Measurements from ENCODE around the gene NOL3.

Gene NOL3

GRCh38 chr16:67190041-67190440 lies 19.7 kb downstream of the NOL3 start, which contains the start of gene EXOC3L1:
TSS of gene EXOC3L1 (minus strand) at chr16:67190136. CDS start at chr16:67189676, 460 bp downstream.
- Histone ChIP-seq H3K27ac (ENCODE audit: low read length) (no peak within 1 kb of the TSS), H3K4me1 (ENCODE audit: control insufficient read depth, insufficient read depth, low read length) (peaks cover 37% of the 10 kb centered on the region), H3K9ac (ENCODE audit: low read length in 2 of 2) (peak within 1 kb of the TSS in 1 of 2 donors; percentile 21), H3K36me3 (ENCODE audit: control insufficient read depth in 2 of 2, insufficient read depth in 2 of 2, low read length in 2 of 2) (peaks cover 7 to 15% of the 10 kb centered on the region in 2 donors), H3K9me3 (ENCODE audit: control insufficient read depth in 2 of 2, low read length in 2 of 2) (no peaks in the 10 kb centered on the region), H3K4me3 (ENCODE audit: low read length in 2 of 2) (no peak within 1 kb of the TSS), H3K27me3 (ENCODE audit: control insufficient read depth in 1 of 2, insufficient read depth in 2 of 2, low read length in 2 of 2) (no peaks in the 10 kb centered on the region)

- no peaks in the 10 kb centered on the region for H3K27me3 ChIP-seq (ENCODE audit: control insufficient read depth in 1 of 2, insufficient read depth in 2 of 2, low read length in 2 of 2)
- no peak overlapping the region for H3K27ac ChIP-seq (ENCODE audit: low read length)
- H3K9ac ChIP-seq (ENCODE audit: low read length in 2 of 2): peak overlapping the region in 1 of 2 donors; percentile 21
- H3K4me3 ChIP-seq (ENCODE audit: low read length in 2 of 2): no peak overlapping the region
- no peaks in the 10 kb centered on the region for H3K9me3 ChIP-seq (ENCODE audit: control insufficient read depth in 2 of 2, low read length in 2 of 2)
- peaks cover 30% of the 10 kb centered on the region for H3K4me1 ChIP-seq (ENCODE audit: control insufficient read depth, insufficient read depth, low read length)
- H3K36me3 ChIP-seq (ENCODE audit: control insufficient read depth in 2 of 2, insufficient read depth in 2 of 2, low read length in 2 of 2): peaks cover 14 to 21% of the 10 kb centered on the region in 2 donors
These were observed 20.4 kb downstream of the NOL3 start for GRCh38 chr16:67190448-67191399.

- H3K27me3 ChIP-seq (ENCODE audit: control insufficient read depth in 1 of 2, insufficient read depth in 2 of 2, low read length in 2 of 2): no peaks in the 10 kb centered on the region
- no peak overlapping the region for H3K27ac ChIP-seq (ENCODE audit: low read length)
- peak overlapping the region in 1 of 2 donors; percentile 99 for H3K9ac ChIP-seq (ENCODE audit: low read length in 2 of 2)
- H3K4me3 ChIP-seq (ENCODE audit: low read length in 2 of 2): peak overlapping the region; percentile 49 to 97
- peaks cover 21 to 29% of the 10 kb centered on the region in 2 donors for H3K36me3 ChIP-seq (ENCODE audit: control insufficient read depth in 2 of 2, insufficient read depth in 2 of 2, low read length in 2 of 2)
- peaks cover 27% of the 10 kb centered on the region for H3K4me1 ChIP-seq (ENCODE audit: control insufficient read depth, insufficient read depth, low read length)
- no peaks in the 10 kb centered on the region for H3K9me3 ChIP-seq (ENCODE audit: control insufficient read depth in 2 of 2, low read length in 2 of 2)
These were observed 21.2 kb downstream of the NOL3 start for GRCh38 chr16:67191411-67191994.

- no peaks in the 10 kb centered on the region for H3K27me3 ChIP-seq (ENCODE audit: control insufficient read depth in 1 of 2, insufficient read depth in 2 of 2, low read length in 2 of 2)
- peaks cover 27% of the 10 kb centered on the region for H3K4me1 ChIP-seq (ENCODE audit: control insufficient read depth, insufficient read depth, low read length)
- H3K27ac ChIP-seq (ENCODE audit: low read length): peak within 1 kb of the TSS; percentile 55
- peaks cover 28 to 35% of the 10 kb centered on the region in 2 donors for H3K36me3 ChIP-seq (ENCODE audit: control insufficient read depth in 2 of 2, insufficient read depth in 2 of 2, low read length in 2 of 2)
- no peaks in the 10 kb centered on the region for H3K9me3 ChIP-seq (ENCODE audit: control insufficient read depth in 2 of 2, low read length in 2 of 2)
- peak within 1 kb of the TSS; percentile 97 to 100 for H3K4me3 ChIP-seq (ENCODE audit: low read length in 2 of 2)
- H3K9ac ChIP-seq (ENCODE audit: low read length in 2 of 2): peak within 1 kb of the TSS; percentile 96 to 99
These were observed 21.8 kb downstream of the NOL3 start, which contains the start of gene E2F4 for GRCh38 chr16:67191995-67192681. TSS of gene E2F4 (plus strand) at chr16:67192155. CDS start at chr16:67192228, 73 bp downstream.

- Histone ChIP-seq H3K9me3 (ENCODE audit: control insufficient read depth in 2 of 2, low read length in 2 of 2) (no peaks in the 10 kb centered on the region), H3K27me3 (ENCODE audit: control insufficient read depth in 1 of 2, insufficient read depth in 2 of 2, low read length in 2 of 2) (no peaks in the 10 kb centered on the region), H3K4me3 (ENCODE audit: low read length in 2 of 2) (peak overlapping the region; percentile 97 to 100), H3K4me1 (ENCODE audit: control insufficient read depth, insufficient read depth, low read length) (peaks cover 27% of the 10 kb centered on the region), H3K36me3 (ENCODE audit: control insufficient read depth in 2 of 2, insufficient read depth in 2 of 2, low read length in 2 of 2) (peaks cover 35 to 41% of the 10 kb centered on the region in 2 donors), H3K27ac (ENCODE audit: low read length) (peak overlapping the region; percentile 55), H3K9ac (ENCODE audit: low read length in 2 of 2) (peak overlapping the region; percentile 96 to 99)
These were observed 22.5 kb downstream of the NOL3 start for GRCh38 chr16:67192781-67193361.

- Histone ChIP-seq H3K4me3 (ENCODE audit: low read length in 2 of 2) (peak overlapping the region; percentile 97 to 100), H3K4me1 (ENCODE audit: control insufficient read depth, insufficient read depth, low read length) (peaks cover 33% of the 10 kb centered on the region), H3K36me3 (ENCODE audit: control insufficient read depth in 2 of 2, insufficient read depth in 2 of 2, low read length in 2 of 2) (peaks cover 40 to 41% of the 10 kb centered on the region in 2 donors), H3K27ac (ENCODE audit: low read length) (no peak overlapping the region), H3K9ac (ENCODE audit: low read length in 2 of 2) (peak overlapping the region; percentile 47 to 99), H3K27me3 (ENCODE audit: control insufficient read depth in 1 of 2, insufficient read depth in 2 of 2, low read length in 2 of 2) (no peaks in the 10 kb centered on the region), H3K9me3 (ENCODE audit: control insufficient read depth in 2 of 2, low read length in 2 of 2) (no peaks in the 10 kb centered on the region)
These were observed 23.2 kb downstream of the NOL3 start for GRCh38 chr16:67193536-67193935.

- Histone ChIP-seq H3K27me3 (ENCODE audit: control insufficient read depth in 1 of 2, insufficient read depth in 2 of 2, low read length in 2 of 2) (no peaks in the 10 kb centered on the region), H3K4me1 (ENCODE audit: control insufficient read depth, insufficient read depth, low read length) (peaks cover 36% of the 10 kb centered on the region), H3K9me3 (ENCODE audit: control insufficient read depth in 2 of 2, low read length in 2 of 2) (no peaks in the 10 kb centered on the region), H3K27ac (ENCODE audit: low read length) (no peak overlapping the region), H3K36me3 (ENCODE audit: control insufficient read depth in 2 of 2, insufficient read depth in 2 of 2, low read length in 2 of 2) (peaks cover 40 to 41% of the 10 kb centered on the region in 2 donors), H3K4me3 (ENCODE audit: low read length in 2 of 2) (no peak overlapping the region), H3K9ac (ENCODE audit: low read length in 2 of 2) (peak overlapping the region in 1 of 2 donors; percentile 47)
These were observed 23.9 kb downstream of the NOL3 start for GRCh38 chr16:67194260-67194659.

GRCh38 chr16:67195676-67196075 lies 25.3 kb downstream of the NOL3 start:
- no peaks in the 10 kb centered on the region for H3K27me3 ChIP-seq (ENCODE audit: control insufficient read depth in 1 of 2, insufficient read depth in 2 of 2, low read length in 2 of 2)
- no peak overlapping the region for H3K4me3 ChIP-seq (ENCODE audit: low read length in 2 of 2)
- H3K9ac ChIP-seq (ENCODE audit: low read length in 2 of 2): no peak overlapping the region
- H3K27ac ChIP-seq (ENCODE audit: low read length): no peak overlapping the region
- peaks cover 40 to 41% of the 10 kb centered on the region in 2 donors for H3K36me3 ChIP-seq (ENCODE audit: control insufficient read depth in 2 of 2, insufficient read depth in 2 of 2, low read length in 2 of 2)
- H3K4me1 ChIP-seq (ENCODE audit: control insufficient read depth, insufficient read depth, low read length): peaks cover 36% of the 10 kb centered on the region
- H3K9me3 ChIP-seq (ENCODE audit: control insufficient read depth in 2 of 2, low read length in 2 of 2): no peaks in the 10 kb centered on the region

- Histone ChIP-seq H3K4me3 (ENCODE audit: low read length in 2 of 2) (no peak overlapping the region), H3K9me3 (ENCODE audit: control insufficient read depth in 2 of 2, low read length in 2 of 2) (no peaks in the 10 kb centered on the region), H3K4me1 (ENCODE audit: control insufficient read depth, insufficient read depth, low read length) (peaks cover 32% of the 10 kb centered on the region), H3K27ac (ENCODE audit: low read length) (no peak overlapping the region), H3K27me3 (ENCODE audit: control insufficient read depth in 1 of 2, insufficient read depth in 2 of 2, low read length in 2 of 2) (no peaks in the 10 kb centered on the region), H3K9ac (ENCODE audit: low read length in 2 of 2) (no peak overlapping the region), H3K36me3 (ENCODE audit: control insufficient read depth in 2 of 2, insufficient read depth in 2 of 2, low read length in 2 of 2) (peaks cover 40 to 41% of the 10 kb centered on the region in 2 donors)
These were observed 26.5 kb downstream of the NOL3 start for GRCh38 chr16:67196881-67197280.

- Histone ChIP-seq H3K27ac (ENCODE audit: low read length) (no peak overlapping the region), H3K9ac (ENCODE audit: low read length in 2 of 2) (no peak overlapping the region)
These were observed 27.4 kb downstream of the NOL3 start for GRCh38 chr16:67197704-67198103.

More at GRCh38 chr16:67197704-67198103, 27.4 kb downstream of the NOL3 start:
- Histone ChIP-seq H3K9me3 (ENCODE audit: control insufficient read depth in 2 of 2, low read length in 2 of 2) (no peaks in the 10 kb centered on the region), H3K27me3 (ENCODE audit: control insufficient read depth in 1 of 2, insufficient read depth in 2 of 2, low read length in 2 of 2) (no peaks in the 10 kb centered on the region), H3K4me1 (ENCODE audit: control insufficient read depth, insufficient read depth, low read length) (peaks cover 26% of the 10 kb centered on the region), H3K36me3 (ENCODE audit: control insufficient read depth in 2 of 2, insufficient read depth in 2 of 2, low read length in 2 of 2) (peaks cover 40 to 43% of the 10 kb centered on the region in 2 donors), H3K4me3 (ENCODE audit: low read length in 2 of 2) (no peak overlapping the region)

Data from stomach smooth muscle (tissue), 2 donors.